ENCODE data around the gene WASHC2A.
"Not testable (repeated sequence)": the region's sequence is repeated elsewhere in the genome, so short reads cannot be mapped to it uniquely, and the experiment has no call there.

Gene WASHC2A

DNA sequence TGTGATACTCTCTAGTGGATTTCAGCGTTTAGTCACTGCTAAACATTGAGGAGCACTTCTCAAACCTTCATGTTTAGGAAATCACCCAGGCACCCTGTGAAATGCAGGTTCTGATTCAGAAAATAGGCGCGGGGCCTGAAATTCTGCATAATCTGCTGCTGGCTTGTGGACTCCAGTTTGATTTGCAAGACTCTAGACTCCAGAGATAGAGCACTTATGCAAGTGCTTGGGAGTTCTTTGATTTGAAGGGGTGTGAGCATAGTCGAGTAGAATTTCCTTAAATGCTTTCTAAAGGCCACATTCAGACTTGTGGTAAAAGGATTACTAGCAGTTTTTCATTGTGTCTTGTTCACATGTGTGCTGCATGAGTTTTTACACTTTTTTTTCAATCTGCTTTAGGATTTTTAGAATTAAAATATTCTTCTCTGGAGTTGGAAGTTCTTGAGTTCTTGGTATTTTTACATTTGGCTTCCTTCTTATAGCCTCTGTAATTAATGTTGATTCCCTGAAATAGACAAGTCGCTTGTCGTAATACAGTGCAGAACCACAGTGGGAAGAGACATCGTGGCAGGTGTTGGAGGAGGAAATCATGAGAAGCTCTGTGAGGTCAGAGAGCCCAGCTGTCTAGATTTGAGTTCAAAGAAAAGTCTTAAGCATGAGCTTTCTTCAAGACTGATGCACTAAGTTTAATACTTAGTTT, 41.4 kb downstream of the WASHC2A start:
- H3K27ac ChIP-seq; H3K4me3 ChIP-seq (ENCODE audit: low read depth, low read length); H3K36me3 ChIP-seq (replicated peaks); H3K27me3 ChIP-seq (replicated peaks); DNase-seq; in situ Hi-C loops (cut with HindIII; ENCODE audit: low pct_ligation_motif_present, low sequenced_read_pairs): not testable (repeated sequence)

DNA sequence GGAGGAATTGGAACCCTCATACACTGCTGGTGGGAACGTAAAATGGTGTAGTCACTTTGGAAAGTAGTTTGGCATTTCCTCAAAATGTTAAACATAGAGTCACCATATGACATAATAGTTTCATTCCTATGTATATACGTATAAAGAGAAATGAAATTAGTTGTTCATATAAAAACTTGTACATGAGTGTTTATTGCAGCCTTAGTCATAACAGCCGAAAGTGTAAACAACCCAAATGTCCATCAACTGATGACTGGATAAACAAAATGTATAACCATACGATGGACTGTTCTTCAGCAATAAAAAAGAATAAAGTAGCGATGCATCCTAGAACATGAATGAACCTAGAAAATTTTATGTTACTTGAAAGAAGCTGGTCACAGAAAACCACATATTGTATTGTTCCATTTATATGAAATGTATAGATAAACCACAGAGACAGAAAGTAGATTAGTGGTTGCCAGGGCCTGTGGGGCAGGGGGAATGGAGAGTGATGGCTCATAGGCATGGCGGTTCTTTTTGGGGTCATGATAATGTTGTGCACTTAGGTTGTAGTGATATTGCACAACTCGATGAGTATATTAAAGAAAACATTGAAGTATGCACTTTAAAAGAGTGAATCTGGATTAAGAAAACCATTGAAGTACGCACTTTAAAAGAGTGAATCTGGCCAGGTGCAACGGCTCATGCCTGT, 44.8 kb downstream of the WASHC2A start:
- H3K36me3 ChIP-seq (replicated peaks); H3K27me3 ChIP-seq (replicated peaks); H3K27ac ChIP-seq; H3K4me3 ChIP-seq (ENCODE audit: low read depth, low read length); DNase-seq; in situ Hi-C loops (cut with HindIII; ENCODE audit: low pct_ligation_motif_present, low sequenced_read_pairs): not testable (repeated sequence)

DNA sequence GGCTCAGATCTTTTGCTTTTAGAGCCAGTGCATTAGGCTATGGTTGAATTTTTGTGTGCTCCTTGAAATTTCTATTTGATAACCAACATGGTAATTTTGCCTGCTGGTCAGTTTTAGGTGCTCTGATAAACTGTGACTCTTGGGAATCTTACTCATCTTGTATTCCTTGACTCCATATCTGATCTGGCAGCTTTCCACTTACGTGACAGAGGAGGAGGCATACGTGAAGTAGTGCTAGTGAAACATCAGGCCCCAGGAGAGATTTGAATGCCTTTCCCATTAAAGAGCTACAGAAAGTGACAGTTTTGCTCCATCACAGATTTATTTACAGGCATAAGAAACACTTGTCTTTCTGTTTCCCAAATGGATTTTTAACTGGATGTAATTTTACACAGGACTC, 59.0 kb downstream of the WASHC2A start:
- H3K27me3 ChIP-seq (replicated peaks); H3K4me3 ChIP-seq (ENCODE audit: low read depth, low read length); in situ Hi-C loops (cut with HindIII; ENCODE audit: low pct_ligation_motif_present, low sequenced_read_pairs); H3K36me3 ChIP-seq (replicated peaks); H3K27ac ChIP-seq: not testable (repeated sequence)
- peak; percentile 16 for DNase-seq

DNA sequence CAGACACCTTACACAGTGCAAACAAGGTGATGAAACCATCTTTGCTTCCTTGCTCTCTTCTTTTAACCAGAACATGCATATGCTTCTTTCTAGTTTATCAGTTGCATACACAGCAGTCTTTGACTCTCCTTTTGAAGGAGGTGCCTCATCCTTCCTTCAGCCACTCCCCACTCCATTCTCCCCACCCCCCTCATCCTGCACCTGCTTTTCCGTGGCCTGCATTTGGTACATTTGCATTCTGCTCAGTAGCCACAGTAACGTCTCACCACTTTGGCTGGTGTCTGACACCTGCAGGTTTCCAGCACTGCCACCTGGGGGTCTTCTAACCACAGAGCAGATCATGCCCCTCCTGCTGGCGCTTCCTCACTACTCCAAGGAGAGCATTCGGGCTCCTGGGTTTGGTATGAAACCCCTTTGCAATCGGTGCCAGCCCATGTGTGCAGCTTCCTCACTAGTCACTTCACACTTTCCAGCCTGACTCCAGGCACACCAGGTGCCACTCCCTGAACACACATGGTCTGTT, 60.1 kb downstream of the WASHC2A start:
- H3K4me3 ChIP-seq (ENCODE audit: low read depth, low read length); H3K36me3 ChIP-seq (replicated peaks); in situ Hi-C loops (cut with HindIII; ENCODE audit: low pct_ligation_motif_present, low sequenced_read_pairs); DNase-seq; H3K27me3 ChIP-seq (replicated peaks); H3K27ac ChIP-seq: not testable (repeated sequence)

DNA sequence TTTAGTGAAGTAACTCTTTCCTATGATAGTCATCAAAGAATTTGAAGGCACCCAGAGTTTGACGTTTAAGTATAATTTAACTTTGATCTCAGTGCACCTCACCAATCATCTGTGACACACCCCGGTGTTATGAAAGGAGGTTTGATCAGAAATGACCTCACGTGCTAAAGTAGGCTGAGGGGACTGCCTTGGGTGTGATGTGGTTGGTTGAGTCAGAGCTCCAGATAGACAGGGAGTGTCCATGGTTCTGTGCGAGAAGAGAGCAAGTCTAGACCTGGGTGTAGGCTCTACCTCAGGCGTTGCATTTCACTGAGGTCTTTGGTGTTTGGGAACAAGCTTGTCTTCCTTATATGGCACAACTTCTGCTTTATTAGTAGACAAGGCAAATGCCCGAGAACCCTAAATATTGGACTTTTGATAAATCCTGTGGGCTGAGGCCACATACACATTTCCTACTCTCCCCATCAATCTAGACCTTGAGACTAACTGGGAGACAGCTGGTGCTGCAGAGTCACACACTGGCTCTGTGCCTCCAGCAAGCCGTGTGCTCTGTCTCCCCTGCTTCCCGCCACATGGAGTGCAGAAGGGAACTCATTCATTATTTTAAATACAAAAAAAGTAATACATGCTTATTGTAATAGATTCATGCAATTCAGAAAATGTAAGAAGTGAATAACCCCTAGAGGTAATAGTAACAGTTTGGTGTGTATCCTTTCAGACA, 63.7 kb downstream of the WASHC2A start:
- not testable (repeated sequence) for DNase-seq; H3K27ac ChIP-seq; H3K36me3 ChIP-seq (replicated peaks)

DNA sequence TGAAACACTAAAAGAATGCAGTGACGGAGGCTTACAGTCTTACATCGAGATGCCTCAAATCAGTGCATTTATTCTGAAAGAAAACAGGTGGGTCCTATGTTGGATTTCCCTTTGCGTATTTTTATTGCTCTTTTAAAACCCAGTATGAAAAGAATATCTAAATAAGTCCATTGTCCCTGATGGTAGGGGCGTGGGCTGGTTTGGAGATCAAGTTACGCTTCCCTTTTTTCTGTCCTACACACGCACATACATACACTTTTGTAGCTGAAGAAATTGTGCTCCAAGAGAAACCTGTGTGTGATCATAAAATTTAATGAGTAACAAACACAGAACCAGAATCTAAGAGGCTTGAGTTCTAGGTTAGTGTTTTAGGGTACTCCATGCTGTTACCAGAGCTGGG, 64.6 kb downstream of the WASHC2A start:
- H3K36me3 ChIP-seq (replicated peaks); H3K27me3 ChIP-seq (replicated peaks); H3K27ac ChIP-seq; DNase-seq; in situ Hi-C loops (cut with HindIII; ENCODE audit: low pct_ligation_motif_present, low sequenced_read_pairs); H3K4me3 ChIP-seq (ENCODE audit: low read depth, low read length): not testable (repeated sequence)

More for the DNA sequence above, 63.7 kb downstream of the WASHC2A start:
- in situ Hi-C loops (cut with HindIII; ENCODE audit: low pct_ligation_motif_present, low sequenced_read_pairs); H3K4me3 ChIP-seq (ENCODE audit: low read depth, low read length); H3K27me3 ChIP-seq (replicated peaks): not testable (repeated sequence)

DNA sequence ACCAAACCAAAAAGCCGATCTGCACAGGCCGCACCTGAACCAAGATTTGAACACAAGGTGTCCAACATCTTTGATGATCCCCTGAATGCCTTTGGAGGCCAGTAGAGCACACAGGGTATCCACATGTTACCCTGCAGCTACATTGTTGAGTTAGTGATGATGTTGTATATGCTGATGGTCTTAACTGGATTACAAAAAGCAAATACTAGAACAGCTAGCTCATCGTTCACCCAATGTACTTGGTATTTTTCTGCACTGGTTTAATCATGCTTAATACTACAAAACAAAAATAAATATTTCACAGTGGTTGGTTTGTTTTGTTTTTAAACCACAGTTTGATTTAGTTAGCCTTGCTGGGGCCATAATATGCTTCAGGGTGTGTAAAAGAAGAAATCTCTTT, 65.1 kb downstream of the WASHC2A start:
- H3K4me3 ChIP-seq (ENCODE audit: low read depth, low read length); in situ Hi-C loops (cut with HindIII; ENCODE audit: low pct_ligation_motif_present, low sequenced_read_pairs); H3K36me3 ChIP-seq (replicated peaks); H3K27me3 ChIP-seq (replicated peaks); DNase-seq; H3K27ac ChIP-seq: not testable (repeated sequence)

DNA sequence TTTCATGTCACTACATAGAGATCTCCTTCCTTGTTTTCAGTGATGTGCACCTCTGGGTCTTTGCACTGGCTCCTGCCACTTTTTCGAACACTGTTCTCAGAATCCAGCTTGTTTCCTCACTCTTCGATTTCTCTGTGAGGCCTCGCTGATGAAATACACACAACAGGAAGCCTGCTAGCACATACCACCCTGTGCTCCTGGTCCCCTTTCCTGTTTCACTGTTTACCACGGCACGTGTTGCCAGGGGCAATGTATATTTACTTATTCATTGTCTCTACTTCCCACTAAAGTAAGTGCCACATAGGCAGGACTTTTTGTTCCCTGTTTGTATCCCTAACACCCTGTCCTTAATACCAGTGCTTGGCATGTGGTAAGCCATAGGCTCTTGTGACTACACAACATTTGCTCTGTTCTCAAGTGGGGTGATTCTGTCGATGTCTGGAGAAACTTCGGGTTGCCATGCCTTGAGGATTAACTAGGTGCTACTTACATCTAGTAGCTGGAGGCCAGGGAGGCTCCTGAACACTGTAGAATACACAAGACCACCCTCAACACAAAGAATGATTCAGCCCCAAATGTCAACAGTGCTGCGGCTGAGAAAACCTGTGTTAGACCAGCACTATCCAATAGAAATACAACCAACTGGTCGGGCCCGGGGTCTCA, 75.9 kb downstream of the WASHC2A start:
- in situ Hi-C loops (cut with HindIII; ENCODE audit: low pct_ligation_motif_present, low sequenced_read_pairs); H3K4me3 ChIP-seq (ENCODE audit: low read depth, low read length); H3K36me3 ChIP-seq (replicated peaks); H3K27me3 ChIP-seq (replicated peaks); H3K27ac ChIP-seq; DNase-seq: not testable (repeated sequence)

DNA sequence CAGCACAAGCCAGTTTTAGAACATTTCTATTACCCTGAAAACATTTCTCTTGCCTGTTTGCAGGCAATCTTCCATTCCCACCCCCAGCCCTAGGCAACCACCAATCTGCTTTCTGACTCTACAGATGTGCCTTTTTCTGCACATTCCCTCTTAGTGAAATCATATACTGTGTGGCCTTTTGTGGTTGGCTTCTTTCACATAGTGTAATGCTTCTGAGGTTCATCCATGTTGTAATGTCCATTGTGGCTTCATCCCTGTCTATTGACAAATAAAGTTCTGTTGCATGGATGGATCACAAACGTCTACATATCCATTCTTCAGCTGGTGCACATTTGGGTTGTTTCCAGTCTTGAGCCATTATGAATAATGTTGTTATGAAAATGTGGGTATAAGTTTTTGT, 77.8 kb downstream of the WASHC2A start:
- H3K27ac ChIP-seq; H3K36me3 ChIP-seq (replicated peaks); in situ Hi-C loops (cut with HindIII; ENCODE audit: low pct_ligation_motif_present, low sequenced_read_pairs); H3K4me3 ChIP-seq (ENCODE audit: low read depth, low read length); H3K27me3 ChIP-seq (replicated peaks): not testable (repeated sequence)
- peak; percentile 29 for DNase-seq

DNA sequence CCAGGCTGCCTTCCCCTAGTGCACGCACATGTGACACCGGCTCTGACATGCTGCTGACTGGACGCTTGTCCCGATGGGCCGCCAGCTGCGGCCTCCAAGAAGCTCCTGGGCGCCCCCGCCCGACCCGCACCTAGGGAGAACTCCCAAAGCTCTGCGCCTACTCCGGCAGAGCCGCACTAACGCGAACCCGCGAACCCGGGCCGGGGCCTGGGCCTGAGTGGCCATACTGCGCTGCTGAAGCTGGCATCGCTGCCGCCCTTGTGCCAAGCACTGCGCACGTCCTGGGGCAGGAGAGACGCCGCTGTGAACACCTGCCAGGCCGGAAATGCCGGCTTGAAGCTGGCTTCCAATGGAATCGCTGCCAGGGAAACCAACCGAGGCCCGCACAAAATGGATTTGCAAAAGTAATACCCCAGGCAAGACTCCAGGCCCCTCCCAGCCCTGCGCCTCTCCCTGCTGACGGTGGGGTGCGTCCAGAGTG, 85.1 kb downstream of the WASHC2A start:
- in situ Hi-C loops (cut with HindIII; ENCODE audit: low pct_ligation_motif_present, low sequenced_read_pairs), result no loop called here
- Histone ChIP-seq H3K27me3 (replicated peaks) (peaks cover 3% of the 10 kb centered on the region), H3K36me3 (replicated peaks) (no peaks in the 10 kb centered on the region), H3K4me3 (ENCODE audit: low read depth, low read length) (no peak overlapping the region), H3K27ac (no peak overlapping the region)
- TF ChIP-seq, protein P1, sequence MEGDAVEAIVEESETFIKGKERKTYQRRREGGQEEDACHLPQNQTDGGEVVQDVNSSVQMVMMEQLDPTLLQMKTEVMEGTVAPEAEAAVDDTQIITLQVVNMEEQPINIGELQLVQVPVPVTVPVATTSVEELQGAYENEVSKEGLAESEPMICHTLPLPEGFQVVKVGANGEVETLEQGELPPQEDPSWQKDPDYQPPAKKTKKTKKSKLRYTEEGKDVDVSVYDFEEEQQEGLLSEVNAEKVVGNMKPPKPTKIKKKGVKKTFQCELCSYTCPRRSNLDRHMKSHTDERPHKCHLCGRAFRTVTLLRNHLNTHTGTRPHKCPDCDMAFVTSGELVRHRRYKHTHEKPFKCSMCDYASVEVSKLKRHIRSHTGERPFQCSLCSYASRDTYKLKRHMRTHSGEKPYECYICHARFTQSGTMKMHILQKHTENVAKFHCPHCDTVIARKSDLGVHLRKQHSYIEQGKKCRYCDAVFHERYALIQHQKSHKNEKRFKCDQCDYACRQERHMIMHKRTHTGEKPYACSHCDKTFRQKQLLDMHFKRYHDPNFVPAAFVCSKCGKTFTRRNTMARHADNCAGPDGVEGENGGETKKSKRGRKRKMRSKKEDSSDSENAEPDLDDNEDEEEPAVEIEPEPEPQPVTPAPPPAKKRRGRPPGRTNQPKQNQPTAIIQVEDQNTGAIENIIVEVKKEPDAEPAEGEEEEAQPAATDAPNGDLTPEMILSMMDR (IDR thresholded peaks at IDR 0.05; ENCODE audit: low read depth, low read length, missing control alignments), result no peak
- no peak for DNase-seq

DNA sequence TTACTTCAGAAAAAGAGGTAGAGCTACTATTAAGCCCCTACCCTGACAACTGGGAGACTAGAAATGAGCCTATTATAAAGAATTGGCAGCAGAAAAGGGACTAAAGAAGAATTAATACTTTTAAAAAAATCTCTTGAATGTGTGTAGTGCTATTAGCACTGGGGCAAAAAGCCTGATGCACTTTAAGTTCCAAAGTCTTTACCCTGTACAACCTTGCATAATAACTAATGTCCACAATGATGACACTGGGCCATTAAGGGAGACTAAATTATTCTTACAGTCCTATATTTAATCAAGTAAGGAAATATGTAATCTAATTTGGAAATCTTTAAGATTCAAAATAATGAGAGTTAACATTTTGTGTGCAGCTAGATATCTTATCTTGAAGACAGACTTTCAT, 90.1 kb downstream of the WASHC2A start:
- H3K4me3 ChIP-seq (ENCODE audit: low read depth, low read length); H3K27me3 ChIP-seq (replicated peaks); in situ Hi-C loops (cut with HindIII; ENCODE audit: low pct_ligation_motif_present, low sequenced_read_pairs); H3K27ac ChIP-seq; DNase-seq; H3K36me3 ChIP-seq (replicated peaks): not testable (repeated sequence)

DNA sequence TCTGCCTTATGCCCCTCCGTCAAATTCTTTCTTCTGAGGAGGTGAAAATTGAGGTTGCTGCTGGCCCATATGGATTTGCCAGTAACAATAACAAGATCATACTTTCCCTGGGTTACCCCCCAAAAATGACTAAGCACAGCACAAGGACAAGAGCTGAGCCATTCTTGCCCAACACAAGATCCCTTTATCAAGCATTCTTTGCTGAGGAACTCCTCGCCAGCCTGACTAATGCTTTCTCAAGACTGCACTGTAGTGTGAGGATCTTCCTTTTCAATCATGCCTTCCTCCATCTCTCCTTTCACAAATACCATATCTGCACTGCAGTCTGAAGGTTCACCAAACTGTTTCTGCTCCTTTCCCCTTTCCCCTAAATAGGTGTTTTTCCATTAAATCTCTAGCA, 92.1 kb downstream of the WASHC2A start:
- H3K36me3 ChIP-seq (replicated peaks); in situ Hi-C loops (cut with HindIII; ENCODE audit: low pct_ligation_motif_present, low sequenced_read_pairs); H3K4me3 ChIP-seq (ENCODE audit: low read depth, low read length); H3K27ac ChIP-seq; DNase-seq; H3K27me3 ChIP-seq (replicated peaks): not testable (repeated sequence)

DNA sequence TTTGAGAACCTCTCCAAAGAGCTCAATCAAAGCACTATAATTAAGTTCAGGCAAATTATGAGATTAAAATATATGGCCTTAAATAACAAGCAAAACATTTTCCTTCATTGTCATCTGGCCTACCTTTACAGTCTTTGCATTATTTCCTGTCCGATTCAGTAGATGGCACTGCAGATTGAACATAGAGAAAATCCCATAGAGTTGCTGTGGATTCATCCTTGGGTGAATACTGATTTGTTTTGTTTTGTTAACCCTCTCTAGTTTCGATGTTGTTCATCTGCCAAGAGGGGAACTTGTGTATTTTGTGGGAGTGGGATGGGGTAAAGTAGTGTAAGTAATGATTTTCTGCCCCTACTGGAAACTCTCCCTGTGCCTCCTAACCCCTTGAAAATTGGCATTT, 97.3 kb downstream of the WASHC2A start:
- DNase-seq; H3K27me3 ChIP-seq (replicated peaks); H3K4me3 ChIP-seq (ENCODE audit: low read depth, low read length); in situ Hi-C loops (cut with HindIII; ENCODE audit: low pct_ligation_motif_present, low sequenced_read_pairs); H3K36me3 ChIP-seq (replicated peaks); H3K27ac ChIP-seq: not testable (repeated sequence)
